Measurements from ENCODE around the gene SLC1A4. TPM values are rescaled to one million over a fixed set of nuclear protein-coding genes. Genes with fewer than 3 reads are reported as not detected.

Gene SLC1A4
- total and polyA plus RNA-seq, 4 donors, result 6.3 to 27.4 (median 8.1) TPM

DNA sequence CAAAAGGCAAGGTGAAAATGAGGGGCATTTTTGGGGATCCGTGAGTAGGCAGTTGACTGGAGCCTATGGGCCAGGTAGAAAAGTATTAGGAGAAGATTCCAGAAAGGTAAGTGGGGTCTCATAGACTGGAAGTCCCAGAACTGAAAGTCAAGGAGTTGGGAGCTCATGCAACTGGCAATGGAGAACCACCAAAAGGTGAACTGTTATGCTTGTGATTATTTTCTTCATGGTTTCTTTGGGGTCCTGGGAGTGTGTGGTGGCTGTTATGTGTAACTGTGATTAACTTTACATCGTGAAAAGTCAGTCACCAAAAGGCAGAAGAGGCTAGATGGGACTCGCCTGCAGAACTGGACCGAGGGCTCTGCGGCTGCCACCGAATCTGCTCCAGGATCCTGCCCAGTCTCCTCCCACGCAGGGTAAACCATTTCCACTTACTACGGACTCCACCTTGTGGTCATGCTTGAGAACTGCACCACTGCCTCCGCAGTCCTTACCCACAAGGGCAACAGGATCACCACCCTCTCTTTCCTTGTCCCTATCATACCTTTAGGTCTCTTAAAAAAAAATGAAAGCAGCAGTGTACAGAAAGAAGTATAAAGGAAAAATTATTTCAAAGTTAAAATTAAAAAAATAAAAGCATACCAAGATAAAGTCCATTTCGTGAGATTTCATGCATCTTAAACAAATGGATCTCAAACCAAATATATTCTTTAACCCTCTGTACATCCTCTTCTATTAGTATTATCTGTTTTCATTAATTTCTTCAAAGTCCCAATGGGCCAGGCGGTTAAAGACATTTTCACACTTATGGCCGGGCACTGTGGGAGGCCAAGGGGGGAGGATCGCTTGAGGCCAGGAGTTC lies 51.4 kb downstream of the SLC1A4 start:
- ATAC-seq (ENCODE audit: insufficient read depth, low FRiP score), result peak; percentile 98
- 29 to 31% methylated on average over 13 of the region's 13 CpGs for WGBS, 2 donors
- no peak overlapping the region for H3K27ac ChIP-seq (ENCODE audit: low read depth in 1 of 2, low read length in 1 of 2)
- no peaks in the 10 kb centered on the region for H3K36me3 ChIP-seq (ENCODE audit: control insufficient read depth in 4 of 4, insufficient read depth in 4 of 4, low read length in 4 of 4)
- peak overlapping the region in 1 of 2 donors; percentile 56 for H3K9ac ChIP-seq (ENCODE audit: insufficient read depth in 1 of 2, low read length in 2 of 2)
- peak; percentile 81 to 91 (median 84) for DNase-seq
- no peak overlapping the region for H3K4me3 ChIP-seq
- H3K4me1 ChIP-seq (ENCODE audit: control insufficient read depth in 5 of 5, insufficient read depth in 5 of 5, low read length in 5 of 5), result peaks cover 0 to 3% (median 0%) of the 10 kb centered on the region in 5 donors
- no peaks in the 10 kb centered on the region for H3K27me3 ChIP-seq (ENCODE audit: control insufficient read depth in 3 of 3, insufficient read depth in 3 of 3, low read length in 2 of 3)
- peaks cover 0 to 6% (median 0%) of the 10 kb centered on the region in 4 donors for H3K9me3 ChIP-seq (ENCODE audit: control insufficient read depth in 4 of 4, insufficient read depth in 3 of 4, low read length in 3 of 4)
- TF ChIP-seq, protein P1, sequence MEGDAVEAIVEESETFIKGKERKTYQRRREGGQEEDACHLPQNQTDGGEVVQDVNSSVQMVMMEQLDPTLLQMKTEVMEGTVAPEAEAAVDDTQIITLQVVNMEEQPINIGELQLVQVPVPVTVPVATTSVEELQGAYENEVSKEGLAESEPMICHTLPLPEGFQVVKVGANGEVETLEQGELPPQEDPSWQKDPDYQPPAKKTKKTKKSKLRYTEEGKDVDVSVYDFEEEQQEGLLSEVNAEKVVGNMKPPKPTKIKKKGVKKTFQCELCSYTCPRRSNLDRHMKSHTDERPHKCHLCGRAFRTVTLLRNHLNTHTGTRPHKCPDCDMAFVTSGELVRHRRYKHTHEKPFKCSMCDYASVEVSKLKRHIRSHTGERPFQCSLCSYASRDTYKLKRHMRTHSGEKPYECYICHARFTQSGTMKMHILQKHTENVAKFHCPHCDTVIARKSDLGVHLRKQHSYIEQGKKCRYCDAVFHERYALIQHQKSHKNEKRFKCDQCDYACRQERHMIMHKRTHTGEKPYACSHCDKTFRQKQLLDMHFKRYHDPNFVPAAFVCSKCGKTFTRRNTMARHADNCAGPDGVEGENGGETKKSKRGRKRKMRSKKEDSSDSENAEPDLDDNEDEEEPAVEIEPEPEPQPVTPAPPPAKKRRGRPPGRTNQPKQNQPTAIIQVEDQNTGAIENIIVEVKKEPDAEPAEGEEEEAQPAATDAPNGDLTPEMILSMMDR (IDR thresholded peaks at IDR 0.05; ENCODE audit: control extremely low read depth, extremely low read depth), result peak; percentile 96

DNA sequence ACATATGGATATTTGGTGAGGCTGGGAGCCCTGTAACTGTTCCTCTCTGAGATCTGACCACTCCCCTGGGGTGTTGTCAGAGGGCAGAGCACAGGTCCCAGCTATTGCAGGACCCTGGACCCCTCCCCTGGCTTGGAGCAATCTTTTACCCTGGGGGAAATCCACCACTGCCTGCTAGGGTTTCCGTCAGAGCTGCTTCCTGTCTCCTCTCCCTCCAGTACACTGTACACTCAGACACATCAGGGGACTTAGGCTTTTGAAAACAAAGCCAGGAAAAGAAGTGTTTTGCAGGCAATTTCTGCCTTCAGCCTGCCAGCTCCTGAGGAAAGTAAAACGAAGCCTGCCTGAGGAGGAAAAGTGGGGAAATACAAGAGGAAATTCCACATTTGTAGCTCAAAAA lies 53.8 kb downstream of the SLC1A4 start:
- no peaks in the 10 kb centered on the region for H3K27me3 ChIP-seq (ENCODE audit: control insufficient read depth in 3 of 3, insufficient read depth in 3 of 3, low read length in 2 of 3)
- DNase-seq (no peak), ATAC-seq (ENCODE audit: insufficient read depth, low FRiP score) (no peak)
- H3K9ac ChIP-seq (ENCODE audit: insufficient read depth in 1 of 2, low read length in 2 of 2), result no peak overlapping the region
- peaks cover 0 to 6% (median 0%) of the 10 kb centered on the region in 4 donors for H3K9me3 ChIP-seq (ENCODE audit: control insufficient read depth in 4 of 4, insufficient read depth in 3 of 4, low read length in 3 of 4)
- H3K27ac ChIP-seq (ENCODE audit: low read depth in 1 of 2, low read length in 1 of 2), result peak overlapping the region in 1 of 2 donors; percentile 37
- H3K36me3 ChIP-seq (ENCODE audit: control insufficient read depth in 4 of 4, insufficient read depth in 4 of 4, low read length in 4 of 4), result no peaks in the 10 kb centered on the region
- 55 to 60% methylated on average over 2 of the region's 2 CpGs for WGBS, 2 donors
- no peak overlapping the region for H3K4me3 ChIP-seq
- peaks cover 0 to 3% (median 0%) of the 10 kb centered on the region in 5 donors for H3K4me1 ChIP-seq (ENCODE audit: control insufficient read depth in 5 of 5, insufficient read depth in 5 of 5, low read length in 5 of 5)
- TF ChIP-seq, protein P1 (IDR thresholded peaks at IDR 0.05; ENCODE audit: control extremely low read depth, extremely low read depth), result no peak

DNA sequence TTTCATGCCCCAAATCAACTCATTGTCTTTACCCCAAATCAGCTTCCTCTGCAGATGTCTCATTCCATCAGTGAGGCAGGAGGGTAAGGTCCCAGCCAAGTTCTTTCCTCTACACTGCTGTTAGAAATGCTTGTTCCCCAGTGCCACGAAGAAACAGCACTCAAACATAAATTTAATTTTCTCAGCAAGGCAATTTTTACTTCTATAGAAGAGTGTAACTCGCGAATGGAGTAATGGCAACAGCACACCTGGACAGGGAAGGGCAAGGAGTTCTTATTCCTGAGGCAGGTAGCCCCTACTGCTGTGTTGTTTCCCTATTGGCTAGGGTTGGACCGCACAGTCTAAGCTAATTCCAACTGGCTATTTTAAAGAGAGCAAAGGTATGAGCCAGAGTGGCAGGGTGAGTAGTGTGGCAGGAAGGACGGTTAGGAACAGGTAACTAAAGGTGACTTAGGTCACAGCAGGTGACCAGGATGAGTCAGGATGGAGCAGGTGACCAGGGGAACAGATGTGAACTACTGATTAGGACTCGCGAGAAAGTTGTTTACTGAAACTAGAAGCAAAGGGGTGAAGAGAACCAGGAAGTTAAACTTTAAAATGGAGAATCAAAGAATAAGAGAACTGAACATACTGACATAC lies 55.0 kb downstream of the SLC1A4 start:
- ATAC-seq (ENCODE audit: insufficient read depth, low FRiP score), result no peak
- TF ChIP-seq, protein P1 (IDR thresholded peaks at IDR 0.05; ENCODE audit: control extremely low read depth, extremely low read depth), result no peak
- 90 to 93% methylated on average over 7 of the region's 7 CpGs for whole genome bisulfite sequencing, 2 donors

More for the DNA sequence above, 55.0 kb downstream of the SLC1A4 start:
- DNase-seq, result no peak
- H3K27me3 ChIP-seq (ENCODE audit: control insufficient read depth in 3 of 3, insufficient read depth in 3 of 3, low read length in 2 of 3), result no peaks in the 10 kb centered on the region
- H3K36me3 ChIP-seq (ENCODE audit: control insufficient read depth in 4 of 4, insufficient read depth in 4 of 4, low read length in 4 of 4), result no peaks in the 10 kb centered on the region
- H3K4me3 ChIP-seq, result no peak overlapping the region
- no peak overlapping the region for H3K9ac ChIP-seq (ENCODE audit: insufficient read depth in 1 of 2, low read length in 2 of 2)
- peaks cover 0 to 6% (median 0%) of the 10 kb centered on the region in 4 donors for H3K9me3 ChIP-seq (ENCODE audit: control insufficient read depth in 4 of 4, insufficient read depth in 3 of 4, low read length in 3 of 4)
- H3K4me1 ChIP-seq (ENCODE audit: control insufficient read depth in 5 of 5, insufficient read depth in 5 of 5, low read length in 5 of 5), result peaks cover 0 to 3% (median 0%) of the 10 kb centered on the region in 5 donors
- H3K27ac ChIP-seq (ENCODE audit: low read depth in 1 of 2, low read length in 1 of 2), result no peak overlapping the region

All from lung (tissue), 12 donors.